Measurements from ENCODE around the gene OR13A1. TPM values are rescaled to one million over a fixed set of nuclear protein-coding genes. Genes with fewer than 3 reads are reported as not detected.
"Not testable (repeated sequence)": the region's sequence is repeated elsewhere in the genome, so short reads cannot be mapped to it uniquely, and the experiment has no call there.

The OR13A1 gene
- total RNA-seq, 3 donors from 2014 or later: not detected

GRCh38 chr10:45319702-45320101 lies 4.3 kb upstream of the OR13A1 start:
- Mint-ChIP-seq H3K27me3 (ENCODE audit: low read depth) (peaks cover 8% of the 10 kb centered on the region), H3K4me3 (no peak overlapping the region), H3K4me1 (ENCODE audit: low read depth) (no peaks in the 10 kb centered on the region), H3K36me3 (ENCODE audit: insufficient read depth) (no peaks in the 10 kb centered on the region), H3K9me3 (peaks cover 7% of the 10 kb centered on the region)
- DNase-seq: no peak
- no peak for ATAC-seq

DNA sequence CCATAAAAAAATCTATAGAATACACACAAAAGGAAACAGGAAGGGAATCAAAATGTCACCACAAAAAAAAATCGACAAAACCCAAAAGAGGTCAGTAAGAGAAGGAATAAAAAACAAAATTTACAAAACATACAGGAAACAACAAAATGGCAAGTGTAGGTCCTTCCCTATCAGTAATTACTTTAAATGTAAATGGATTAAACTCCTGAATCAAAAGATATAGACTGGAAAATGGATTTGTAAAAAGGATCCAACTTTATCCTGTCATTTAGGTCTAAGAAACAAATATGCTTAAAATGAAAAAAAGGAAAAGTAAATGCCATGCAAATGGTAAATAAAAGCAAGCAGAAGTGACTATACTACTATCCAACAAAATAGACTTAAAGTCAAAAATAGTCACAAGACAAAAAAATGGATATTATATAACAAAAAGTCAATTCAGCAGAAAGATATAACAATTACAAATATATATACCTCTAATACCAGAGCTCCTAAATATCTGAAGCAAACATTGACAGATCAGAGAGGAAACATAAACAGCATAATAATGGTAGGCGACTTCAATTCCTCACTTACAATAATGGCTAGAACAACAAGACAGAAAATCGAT lies 2.0 kb downstream of the OR13A1 start:
- no peak overlapping the region for H3K4me3 Mint-ChIP-seq
- peaks cover 30% of the 10 kb centered on the region for H3K9me3 Mint-ChIP-seq
- ATAC-seq: no peak
- no peaks in the 10 kb centered on the region for H3K36me3 Mint-ChIP-seq (ENCODE audit: insufficient read depth)
- no peaks in the 10 kb centered on the region for H3K4me1 Mint-ChIP-seq (ENCODE audit: low read depth)
- no peaks in the 10 kb centered on the region for H3K27me3 Mint-ChIP-seq (ENCODE audit: low read depth)
- DNase-seq: no peak

DNA sequence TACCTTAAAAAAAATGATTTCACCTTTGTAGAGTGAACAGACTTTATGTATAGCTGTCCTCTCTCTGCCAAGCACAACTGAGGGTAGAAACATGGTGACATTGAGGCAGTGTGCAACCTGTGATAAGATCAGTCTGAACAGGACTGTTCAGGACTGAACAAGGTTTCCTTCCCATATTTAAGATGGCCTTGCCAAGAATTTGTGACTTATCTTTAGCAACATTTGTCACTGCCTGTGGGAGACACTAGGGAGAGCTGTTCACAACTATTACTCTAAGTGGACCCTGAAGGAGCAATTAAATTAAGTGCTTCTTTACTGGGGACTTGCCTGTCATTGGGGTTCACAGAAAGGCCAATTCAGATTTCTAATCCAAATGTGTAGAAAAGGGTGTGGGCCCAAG lies 6.7 kb downstream of the OR13A1 start:
- Mint-ChIP-seq H3K4me1 (ENCODE audit: low read depth) (no peaks in the 10 kb centered on the region), H3K9me3 (peaks cover 26% of the 10 kb centered on the region), H3K27me3 (ENCODE audit: low read depth) (peaks cover 9% of the 10 kb centered on the region), H3K36me3 (ENCODE audit: insufficient read depth) (no peaks in the 10 kb centered on the region), H3K4me3 (no peak overlapping the region)
- DNase-seq (no peak), ATAC-seq (no peak)

DNA sequence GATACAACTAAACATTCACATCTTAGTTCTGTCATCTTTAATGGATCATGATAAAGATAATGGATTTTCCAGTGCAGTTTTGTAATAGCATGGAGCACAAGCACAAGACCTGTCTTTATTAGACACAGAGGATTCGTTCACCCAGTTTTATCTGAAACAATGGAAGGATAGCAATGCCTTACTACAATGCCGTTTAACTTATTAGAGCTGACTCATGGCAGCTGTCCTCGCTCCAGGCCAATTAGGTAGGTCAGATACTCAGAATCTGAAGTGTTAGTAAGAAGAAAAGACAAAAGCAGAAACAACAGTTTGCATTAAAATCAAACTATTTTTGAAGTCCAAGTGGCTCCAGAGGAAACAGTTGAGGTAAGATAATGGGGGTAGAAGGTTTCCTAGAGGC lies 12.8 kb downstream of the OR13A1 start:
- no peaks in the 10 kb centered on the region for H3K9me3 Mint-ChIP-seq
- H3K4me1 Mint-ChIP-seq (ENCODE audit: low read depth): peaks cover 7% of the 10 kb centered on the region

DNA sequence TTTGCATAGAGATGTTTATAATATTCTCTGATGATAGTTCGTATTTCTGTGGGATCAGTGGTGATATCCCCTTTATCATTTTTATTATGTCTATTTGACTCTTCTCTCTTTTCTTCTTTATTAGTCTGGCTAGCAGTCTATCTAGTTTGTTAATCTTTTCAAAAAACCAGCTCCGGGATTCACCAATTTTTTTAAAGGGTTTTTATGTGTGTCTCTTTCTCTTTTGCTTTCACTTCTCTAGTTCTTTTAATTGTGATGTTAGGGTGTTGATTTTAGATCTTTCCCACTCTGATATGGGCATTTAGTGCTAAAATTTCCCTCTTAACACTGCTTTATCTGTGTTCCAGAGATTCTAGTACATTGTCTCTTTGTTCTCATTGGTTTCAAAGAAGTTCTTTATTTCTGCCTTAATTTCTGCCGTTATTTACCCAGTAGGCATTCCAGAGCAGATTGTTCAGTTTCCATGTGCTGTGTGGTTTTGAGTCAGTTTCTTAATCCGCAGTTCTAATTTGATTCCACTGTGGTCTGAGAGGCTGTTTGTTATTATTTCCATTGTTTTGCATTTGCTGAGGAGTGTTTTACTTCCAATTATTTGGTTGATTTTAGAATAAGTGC lies 17.0 kb downstream of the OR13A1 start:
- not testable (repeated sequence) for H3K36me3 Mint-ChIP-seq (ENCODE audit: insufficient read depth); DNase-seq; H3K4me1 Mint-ChIP-seq (ENCODE audit: low read depth); H3K9me3 Mint-ChIP-seq; ATAC-seq
- Mint-ChIP-seq H3K4me3 (peak overlapping the region; percentile 4), H3K27me3 (ENCODE audit: low read depth) (peaks cover 14% of the 10 kb centered on the region)

More for the DNA sequence above, 12.8 kb downstream of the OR13A1 start:
- Mint-ChIP-seq H3K27me3 (ENCODE audit: low read depth) (peaks cover 22% of the 10 kb centered on the region), H3K4me3 (no peak overlapping the region), H3K36me3 (ENCODE audit: insufficient read depth) (no peaks in the 10 kb centered on the region)
- ATAC-seq (no peak), DNase-seq (no peak)

DNA sequence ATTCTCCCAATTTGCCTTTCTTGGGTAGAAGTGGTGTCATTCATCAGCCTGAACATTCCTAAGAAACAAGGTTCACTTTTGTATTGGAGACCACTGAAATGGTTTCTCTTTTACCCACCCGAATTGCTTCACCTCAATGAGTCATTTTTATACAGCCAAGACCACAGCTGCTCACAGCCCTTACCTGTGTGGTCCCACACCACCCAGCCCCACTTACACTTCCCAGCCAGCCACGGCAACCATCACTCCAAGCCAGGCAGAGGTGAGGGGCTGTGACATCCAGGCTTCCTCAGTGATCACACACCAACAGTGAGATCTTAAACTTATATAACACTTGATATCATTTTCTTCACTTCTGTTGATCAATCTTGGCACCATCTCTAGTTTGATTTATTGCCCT lies 20.7 kb downstream of the OR13A1 start:
- H3K36me3 Mint-ChIP-seq (ENCODE audit: insufficient read depth): no peaks in the 10 kb centered on the region
- H3K4me3 Mint-ChIP-seq: no peak overlapping the region
- H3K27me3 Mint-ChIP-seq (ENCODE audit: low read depth): peaks cover 5% of the 10 kb centered on the region
- DNase-seq: no peak
- H3K4me1 Mint-ChIP-seq (ENCODE audit: low read depth): peaks cover 10% of the 10 kb centered on the region
- ATAC-seq: no peak
- no peaks in the 10 kb centered on the region for H3K9me3 Mint-ChIP-seq

DNA sequence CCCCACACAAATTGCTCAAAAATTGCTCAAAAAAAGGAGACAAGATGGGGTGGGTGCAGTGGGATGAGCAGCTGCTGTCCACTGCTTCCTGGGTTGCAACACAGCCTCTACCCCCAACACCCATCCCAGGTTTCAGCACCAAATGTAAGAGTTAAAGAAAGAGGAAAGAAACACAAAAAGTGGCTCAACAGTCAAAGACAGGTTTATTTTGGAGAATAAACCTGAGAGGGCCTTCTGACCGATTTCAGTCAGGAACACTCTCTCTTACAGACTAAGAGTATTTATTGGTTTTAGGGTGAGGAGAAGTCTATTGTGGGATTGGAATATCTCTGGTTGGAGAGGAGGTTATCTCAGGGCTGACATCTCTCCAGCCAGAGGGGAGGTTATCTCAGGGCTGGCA lies 28.4 kb downstream of the OR13A1 start:
- no peak overlapping the region for H3K4me3 Mint-ChIP-seq
- no peaks in the 10 kb centered on the region for H3K36me3 Mint-ChIP-seq (ENCODE audit: insufficient read depth)
- H3K9me3 Mint-ChIP-seq: no peaks in the 10 kb centered on the region
- ATAC-seq (no peak), DNase-seq (no peak)
- H3K4me1 Mint-ChIP-seq (ENCODE audit: low read depth): peaks cover 1% of the 10 kb centered on the region
- H3K27me3 Mint-ChIP-seq (ENCODE audit: low read depth): no peaks in the 10 kb centered on the region

- ATAC-seq: no peak
- no peak for DNase-seq
- no peaks in the 10 kb centered on the region for H3K4me1 Mint-ChIP-seq (ENCODE audit: low read depth)
- no peaks in the 10 kb centered on the region for H3K36me3 Mint-ChIP-seq (ENCODE audit: insufficient read depth)
- H3K9me3 Mint-ChIP-seq: no peaks in the 10 kb centered on the region
- no peak overlapping the region for H3K4me3 Mint-ChIP-seq
- peaks cover 2% of the 10 kb centered on the region for H3K27me3 Mint-ChIP-seq (ENCODE audit: low read depth)
These were observed 33.3 kb downstream of the OR13A1 start for GRCh38 chr10:45282061-45282460.

GRCh38 chr10:45280113-45280760 lies 35.2 kb downstream of the OR13A1 start:
- Mint-ChIP-seq H3K27me3 (ENCODE audit: low read depth) (peaks cover 2% of the 10 kb centered on the region), H3K9me3 (no peaks in the 10 kb centered on the region), H3K4me1 (ENCODE audit: low read depth) (no peaks in the 10 kb centered on the region), H3K36me3 (ENCODE audit: insufficient read depth) (no peaks in the 10 kb centered on the region), H3K4me3 (no peak overlapping the region)
- DNase-seq: no peak
- ATAC-seq: no peak

DNA sequence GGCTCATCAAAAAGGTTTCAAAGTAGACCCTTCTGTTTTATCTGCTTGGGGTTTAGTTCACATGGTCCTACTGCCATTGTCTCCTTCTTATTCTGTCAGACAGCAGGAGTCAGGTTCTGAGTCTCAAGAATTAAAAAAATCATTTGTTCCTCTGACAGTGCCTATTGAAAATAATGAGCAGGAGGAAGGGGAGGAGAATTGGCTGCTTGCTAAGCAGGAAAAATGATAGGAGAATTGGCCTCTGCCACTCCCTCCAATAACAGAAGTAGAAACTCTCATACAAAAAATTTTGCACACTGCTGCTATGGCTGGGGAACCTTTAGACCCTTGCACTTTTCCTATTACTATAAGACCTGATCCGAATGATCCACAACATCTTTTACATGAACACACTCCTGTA lies 35.7 kb downstream of the OR13A1 start:
- Mint-ChIP-seq H3K9me3 (no peaks in the 10 kb centered on the region), H3K27me3 (ENCODE audit: low read depth) (peaks cover 2% of the 10 kb centered on the region), H3K4me1 (ENCODE audit: low read depth) (no peaks in the 10 kb centered on the region), H3K4me3 (no peak overlapping the region), H3K36me3 (ENCODE audit: insufficient read depth) (no peaks in the 10 kb centered on the region)
- ATAC-seq (no peak), DNase-seq (no peak)

- DNase-seq (no peak), ATAC-seq (no peak)
- no peak overlapping the region for H3K4me3 Mint-ChIP-seq
- no peaks in the 10 kb centered on the region for H3K4me1 Mint-ChIP-seq (ENCODE audit: low read depth)
- H3K9me3 Mint-ChIP-seq: no peaks in the 10 kb centered on the region
- no peaks in the 10 kb centered on the region for H3K36me3 Mint-ChIP-seq (ENCODE audit: insufficient read depth)
- peaks cover 2% of the 10 kb centered on the region for H3K27me3 Mint-ChIP-seq (ENCODE audit: low read depth)
These were observed 36.4 kb downstream of the OR13A1 start for GRCh38 chr10:45278860-45279498.

- DNase-seq; ATAC-seq; H3K4me3 Mint-ChIP-seq; H3K9me3 Mint-ChIP-seq; H3K4me1 Mint-ChIP-seq (ENCODE audit: low read depth); H3K36me3 Mint-ChIP-seq (ENCODE audit: insufficient read depth); H3K27me3 Mint-ChIP-seq (ENCODE audit: low read depth): not testable (repeated sequence)
These were observed 39.3 kb downstream of the OR13A1 start for GRCh38 chr10:45276146-45276545.

DNA sequence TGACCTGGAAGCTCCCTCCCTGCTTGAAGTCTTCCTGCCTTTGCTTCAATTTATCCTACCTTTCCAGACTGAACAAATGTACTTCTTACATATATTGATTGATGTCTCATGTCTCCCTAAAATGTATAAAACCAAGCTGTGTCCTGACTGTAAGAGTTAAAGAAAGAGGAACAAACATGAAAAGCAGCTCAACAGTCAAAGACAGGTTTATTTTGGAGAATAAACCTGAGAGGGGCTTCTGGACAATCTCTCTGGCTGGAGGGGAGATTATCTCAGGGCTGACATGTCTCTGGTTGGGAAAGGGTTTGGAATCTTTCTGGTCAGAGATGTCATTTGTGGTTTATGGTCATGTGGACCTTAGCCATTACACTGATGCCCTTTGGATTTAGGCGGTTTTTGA lies 41.0 kb downstream of the OR13A1 start:
- no peaks in the 10 kb centered on the region for H3K9me3 Mint-ChIP-seq
- no peak for DNase-seq
- H3K27me3 Mint-ChIP-seq (ENCODE audit: low read depth): peaks cover 4% of the 10 kb centered on the region
- H3K4me3 Mint-ChIP-seq: no peak overlapping the region
- H3K36me3 Mint-ChIP-seq (ENCODE audit: insufficient read depth): no peaks in the 10 kb centered on the region
- ATAC-seq: no peak
- no peaks in the 10 kb centered on the region for H3K4me1 Mint-ChIP-seq (ENCODE audit: low read depth)

DNA sequence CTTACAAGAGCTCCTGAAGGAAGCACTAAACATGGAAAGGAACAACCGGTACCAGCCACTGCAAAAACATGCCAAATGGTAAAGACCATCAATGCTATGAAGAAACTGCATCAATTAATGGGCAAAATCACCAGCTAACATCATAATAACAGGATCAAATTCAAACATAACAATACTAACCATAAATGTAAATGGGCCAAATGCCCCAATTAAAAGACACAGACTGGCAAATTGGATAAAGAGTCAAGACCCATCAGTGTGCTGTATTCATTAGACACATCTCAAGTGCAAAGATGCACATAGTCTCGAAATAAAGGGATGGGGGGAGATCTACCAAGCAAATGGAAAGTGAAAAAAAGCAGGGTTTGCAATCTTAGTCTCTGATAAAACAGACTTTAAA lies 47.6 kb downstream of the OR13A1 start:
- H3K27me3 Mint-ChIP-seq (ENCODE audit: low read depth): peaks cover 38% of the 10 kb centered on the region
- not testable (repeated sequence) for H3K4me1 Mint-ChIP-seq (ENCODE audit: low read depth); H3K36me3 Mint-ChIP-seq (ENCODE audit: insufficient read depth); H3K9me3 Mint-ChIP-seq; ATAC-seq; DNase-seq; H3K4me3 Mint-ChIP-seq

DNA sequence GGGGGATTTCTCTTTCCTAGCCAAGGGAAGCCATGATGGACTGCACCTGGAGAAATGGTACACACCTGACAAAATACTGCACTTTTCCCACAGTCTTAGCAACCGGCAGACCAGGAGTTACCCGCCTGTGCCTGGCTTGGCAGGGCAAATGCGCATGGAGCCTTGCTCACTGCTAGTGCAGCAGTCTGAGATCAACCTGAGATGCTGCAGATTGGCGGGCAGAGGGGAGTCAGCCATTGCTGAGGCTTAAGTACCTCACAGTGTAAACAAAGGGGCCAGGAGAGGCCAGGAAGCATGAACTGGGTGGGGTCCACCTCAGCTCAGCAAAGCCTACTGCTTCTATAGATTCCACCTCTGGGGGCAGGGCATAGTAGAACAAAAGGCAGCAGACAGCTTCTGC lies 49.4 kb downstream of the OR13A1 start:
- Mint-ChIP-seq H3K9me3 (peaks cover 9% of the 10 kb centered on the region), H3K4me3 (no peak overlapping the region), H3K27me3 (ENCODE audit: low read depth) (peaks cover 46% of the 10 kb centered on the region), H3K4me1 (ENCODE audit: low read depth) (no peaks in the 10 kb centered on the region), H3K36me3 (ENCODE audit: insufficient read depth) (no peaks in the 10 kb centered on the region)
- no peak for DNase-seq
- no peak for ATAC-seq

Data from activated T-cell treated with anti-CD3 and anti-CD28 coated beads, Interleukin-2, amount 50 U/mL, for 4 hours (primary cell).